Measurements from ENCODE around the gene SH2D1B.

- no peak for TF ChIP-seq POLR2A (IDR thresholded peaks at IDR 0.05)
- no peak for TF ChIP-seq CTCF (IDR thresholded peaks at IDR 0.05)
Observed at GRCh38 chr1:162406811-162407210, 5.1 kb downstream of the SH2D1B start.
